B cell (primary cell): ENCODE measurements around the gene SUB1. TPM values are rescaled to one million over a fixed set of nuclear protein-coding genes. Genes with fewer than 3 reads are reported as not detected.

ENCODE experiments used
- ATAC-seq: fragments of 200-7000 bp; cut with Tn5 transposase; one replicate; pipeline ENCODE4 v1.10.0; 2021; ENCODE audit warnings: low read depth, mild to moderate bottlenecking, moderate number of reproducible peaks, moderate library complexity
- CTCF ChIA-PET: fragments of 350-600 bp; sonication (Branson Sonifier 250); formaldehyde crosslinking; loops from one replicate; lab custom pipeline; 2021; ENCODE audit warnings: antibody characterized with exemption, inconsistent platforms; lab: Charles Lee
- POLR2A ChIA-PET: fragments of 350-600 bp; sonication (Branson Sonifier 250); formaldehyde crosslinking; loops from one replicate; lab custom pipeline; 2021; ENCODE audit warnings: antibody characterized with exemption; lab: Charles Lee
- DNase-seq: peaks from one replicate; pipeline ENCODE4 v3.0.0; 2013
- H2AFZ ChIP-seq: 2 replicates; pipeline ENCODE4 v1.6.1; 2012; ENCODE audit warnings: mild to moderate bottlenecking, low read depth, low read length; ENCODE audit not compliant: insufficient read depth, poor library complexity, severe bottlenecking
- H3K27ac ChIP-seq, 2 donors: 1 replicate in 1 of 2; 2 replicates in 1 of 2; pipeline ENCODE4 v1.5.1; 2012 to 2013; ENCODE audit warnings: low read length in 2 of 2, mild to moderate bottlenecking in 2 of 2, moderate library complexity in 1 of 2
- H3K27me3 ChIP-seq, 4 experiments: fragments of 200-600 bp in 1 of 4; sonication (generic) in 1 of 4; replicated peaks in 1 of 4; 1 replicate in 2 of 4; 2 replicates in 2 of 4; pipeline versions ENCODE4 v1.6.1 to v1.7.0; 2013 to 2016; ENCODE audit warnings: low read length in 3 of 4, mild to moderate bottlenecking in 2 of 4, mixed read lengths in 1 of 4, moderate library complexity in 1 of 4; ENCODE audit not compliant: insufficient read depth in 4 of 4, control insufficient read depth in 3 of 4; ENCODE audit errors: control extremely low read depth in 1 of 4
- H3K36me3 ChIP-seq, 2 experiments: replicated peaks in 1 of 2; 1 replicate in 1 of 2; 2 replicates in 1 of 2; pipeline versions ENCODE4 v1.6.1 to v1.7.1; 2013; ENCODE audit warnings: low read length in 1 of 2; ENCODE audit not compliant: insufficient read depth in 2 of 2, control insufficient read depth in 1 of 2; ENCODE audit errors: control extremely low read depth in 1 of 2, extremely low read depth in 1 of 2
- H3K4me1 ChIP-seq, 2 donors: fragments of 200-600 bp in 1 of 2; sonication (generic) in 1 of 2; 1 replicate in 1 of 2; 2 replicates in 1 of 2; pipeline versions ENCODE4 v1.5.1 to v1.6.1; 2013 to 2017; ENCODE audit warnings: low read length in 2 of 2; ENCODE audit not compliant: control insufficient read depth in 2 of 2, insufficient read depth in 2 of 2
- H3K4me2 ChIP-seq: replicated peaks from 2 replicates; pipeline ENCODE3; 2012; ENCODE audit warnings: mild to moderate bottlenecking, low read depth, low read length; ENCODE audit not compliant: poor library complexity, severe bottlenecking
- H3K4me3 ChIP-seq, 5 experiments: fragments of 200-600 bp in 1 of 5; sonication (generic) in 1 of 5; 1 replicate in 3 of 5; 2 replicates in 2 of 5; pipeline versions ENCODE4 v1.5.1 to v1.7.0; 2011 to 2016; ENCODE audit warnings: low read length in 4 of 5, mild to moderate bottlenecking in 4 of 5, low read depth in 2 of 5, control low read depth in 1 of 5, moderate library complexity in 1 of 5; ENCODE audit not compliant: insufficient read depth in 1 of 5; ENCODE audit errors: control extremely low read depth in 1 of 5, extremely low read depth in 1 of 5
- H3K79me2 ChIP-seq: fragments of 200-600 bp; sonication (generic); one replicate; pipeline ENCODE4 v1.6.0; 2016; ENCODE audit warnings: low read length; ENCODE audit not compliant: control insufficient read depth, insufficient read depth
- H3K9ac ChIP-seq: fragments of 200-600 bp; sonication (generic); 2 replicates; pipeline ENCODE4 v1.6.1; 2017; ENCODE audit warnings: mild to moderate bottlenecking, low read length, moderate library complexity
- H3K9me3 ChIP-seq, 3 donors: one replicate each; pipeline versions ENCODE4 v1.6.1 to v1.7.1; 2013; ENCODE audit warnings: low read length in 2 of 3; ENCODE audit not compliant: control insufficient read depth in 2 of 3, insufficient read depth in 1 of 3; ENCODE audit errors: control extremely low read depth in 1 of 3
- H4K20me1 ChIP-seq: 2 replicates; pipeline ENCODE4 v1.6.0; 2012; ENCODE audit warnings: mild to moderate bottlenecking, low read length; ENCODE audit not compliant: insufficient read depth, control insufficient read depth, poor library complexity, severe bottlenecking
- H3K27ac Mint-ChIP-seq: one replicate; pipeline ENCODE4 v1.8.0; 2021; ENCODE audit warnings: mixed read lengths
- H3K27me3 Mint-ChIP-seq: one replicate; pipeline ENCODE4 v1.8.0; 2021; ENCODE audit warnings: mixed read lengths
- H3K4me1 Mint-ChIP-seq: one replicate; pipeline ENCODE4 v1.8.0; 2021; ENCODE audit warnings: mixed read lengths
- H3K4me3 Mint-ChIP-seq: one replicate; pipeline ENCODE4 v1.8.0; 2021; ENCODE audit warnings: mixed read lengths
- H3K9me3 Mint-ChIP-seq: one replicate; pipeline ENCODE4 v1.8.0; 2022; ENCODE audit warnings: mixed read lengths; ENCODE audit not compliant: insufficient read depth
- EZH2 ChIP-seq: IDR thresholded peaks from 2 replicates; pipeline ENCODE4 v1.6.1; 2012; ENCODE audit warnings: borderline replicate concordance, low read depth, mild to moderate bottlenecking, moderate library complexity, low read length; ENCODE audit not compliant: insufficient read depth, poor library complexity, severe bottlenecking
- WGBS: methylation state at CpG from one replicate; pipeline ENCODE4 v1.1.5; 2013; ENCODE audit warnings: missing lambda C conversion rate; ENCODE audit not compliant: insufficient coverage; 5-methylcytosine and 5-hydroxymethylcytosine counted together
- intact Hi-C: fragments of 100-400 bp; cut with micrococcal nuclease; formaldehyde crosslinking; loops from one replicate; pipeline ENCODE4 v1.10.0; 2022
- polyA plus RNA-seq: library from polyadenylated mRNA; depleted of rRNA; stranded (reverse); fragments of >200 nt; gene quantifications from 2 replicates; pipeline ENCODE4 v1.2.3, GENCODE V29; 2012
- total RNA-seq, 2 donors: library from RNA; stranded (reverse); fragments of 120-200 nt in 1 of 2; gene quantifications; 1 replicate in 1 of 2; 2 replicates in 1 of 2; pipeline versions ENCODE4 v1.2.3 to v1.2.4, GENCODE V29; 2013 to 2022
- TF ChIP-seq, protein P1 (sequence below): fragments of 200-600 bp; IDR thresholded peaks from one replicate; pipeline ENCODE4 v1.8.0; 2022; ENCODE audit warnings: antibody characterized with exemption, mild to moderate bottlenecking

The SUB1 gene
- total and polyA plus RNA-seq, 2 donors (not counting 1 experiment from before 2014, with no cell fraction given), result 55.4 to 117 TPM

DNA sequence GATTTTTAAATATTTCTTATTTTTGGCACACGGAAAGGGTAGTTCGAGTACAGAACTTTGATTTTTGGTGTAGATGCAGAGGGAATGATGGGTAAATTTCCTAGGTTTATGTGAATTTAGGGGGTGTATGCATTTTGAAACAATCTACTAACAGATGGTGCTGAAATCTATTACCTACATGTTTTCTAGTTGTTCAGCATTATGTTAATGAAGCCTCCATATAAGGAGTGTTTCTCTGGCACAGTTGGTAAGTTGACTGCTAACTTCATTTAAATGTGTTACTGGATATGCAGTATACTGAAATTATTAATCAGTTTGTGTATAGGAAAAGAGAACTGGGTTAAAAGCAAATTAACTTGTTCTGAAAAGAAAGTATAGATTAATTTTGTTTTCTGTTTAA, 17.5 kb downstream of the SUB1 start:
- Mint-ChIP-seq H3K9me3 (no peaks in the 10 kb centered on the region), H3K4me3 (no peak overlapping the region), H3K27me3 (no peaks in the 10 kb centered on the region), H3K27ac (no peak overlapping the region), H3K4me1 (peaks cover 4% of the 10 kb centered on the region)
- Histone ChIP-seq H3K9me3 (no peaks in the 10 kb centered on the region), H3K27ac (no peak overlapping the region), H3K4me2 (no peak overlapping the region), H3K36me3 (peaks cover 14 to 61% of the 10 kb centered on the region in 2 experiments), H3K4me1 (no peaks in the 10 kb centered on the region), H3K79me2 (peaks cover 14% of the 10 kb centered on the region), H2AFZ (no peak overlapping the region), H4K20me1 (peaks cover 61% of the 10 kb centered on the region), H3K9ac (no peak overlapping the region), H3K4me3 (no peak overlapping the region), H3K27me3 (no peaks in the 10 kb centered on the region)
- POLR2A ChIA-PET, result no interaction called here
- no peak for DNase-seq
- ATAC-seq, result no peak
- no peak for TF ChIP-seq EZH2
- TF ChIP-seq, protein P1, sequence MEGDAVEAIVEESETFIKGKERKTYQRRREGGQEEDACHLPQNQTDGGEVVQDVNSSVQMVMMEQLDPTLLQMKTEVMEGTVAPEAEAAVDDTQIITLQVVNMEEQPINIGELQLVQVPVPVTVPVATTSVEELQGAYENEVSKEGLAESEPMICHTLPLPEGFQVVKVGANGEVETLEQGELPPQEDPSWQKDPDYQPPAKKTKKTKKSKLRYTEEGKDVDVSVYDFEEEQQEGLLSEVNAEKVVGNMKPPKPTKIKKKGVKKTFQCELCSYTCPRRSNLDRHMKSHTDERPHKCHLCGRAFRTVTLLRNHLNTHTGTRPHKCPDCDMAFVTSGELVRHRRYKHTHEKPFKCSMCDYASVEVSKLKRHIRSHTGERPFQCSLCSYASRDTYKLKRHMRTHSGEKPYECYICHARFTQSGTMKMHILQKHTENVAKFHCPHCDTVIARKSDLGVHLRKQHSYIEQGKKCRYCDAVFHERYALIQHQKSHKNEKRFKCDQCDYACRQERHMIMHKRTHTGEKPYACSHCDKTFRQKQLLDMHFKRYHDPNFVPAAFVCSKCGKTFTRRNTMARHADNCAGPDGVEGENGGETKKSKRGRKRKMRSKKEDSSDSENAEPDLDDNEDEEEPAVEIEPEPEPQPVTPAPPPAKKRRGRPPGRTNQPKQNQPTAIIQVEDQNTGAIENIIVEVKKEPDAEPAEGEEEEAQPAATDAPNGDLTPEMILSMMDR, result no peak
- intact Hi-C loops, result no loop called here
- CTCF ChIA-PET, result interaction anchor here (1.0 kb wide), 3 partner anchors 9 to 112 kb away, joined by 3 to 5 read pairs (median 4); no protein-coding TSS in a partner anchor
- 100% methylated on average over 2 of the region's 2 CpGs for WGBS

DNA sequence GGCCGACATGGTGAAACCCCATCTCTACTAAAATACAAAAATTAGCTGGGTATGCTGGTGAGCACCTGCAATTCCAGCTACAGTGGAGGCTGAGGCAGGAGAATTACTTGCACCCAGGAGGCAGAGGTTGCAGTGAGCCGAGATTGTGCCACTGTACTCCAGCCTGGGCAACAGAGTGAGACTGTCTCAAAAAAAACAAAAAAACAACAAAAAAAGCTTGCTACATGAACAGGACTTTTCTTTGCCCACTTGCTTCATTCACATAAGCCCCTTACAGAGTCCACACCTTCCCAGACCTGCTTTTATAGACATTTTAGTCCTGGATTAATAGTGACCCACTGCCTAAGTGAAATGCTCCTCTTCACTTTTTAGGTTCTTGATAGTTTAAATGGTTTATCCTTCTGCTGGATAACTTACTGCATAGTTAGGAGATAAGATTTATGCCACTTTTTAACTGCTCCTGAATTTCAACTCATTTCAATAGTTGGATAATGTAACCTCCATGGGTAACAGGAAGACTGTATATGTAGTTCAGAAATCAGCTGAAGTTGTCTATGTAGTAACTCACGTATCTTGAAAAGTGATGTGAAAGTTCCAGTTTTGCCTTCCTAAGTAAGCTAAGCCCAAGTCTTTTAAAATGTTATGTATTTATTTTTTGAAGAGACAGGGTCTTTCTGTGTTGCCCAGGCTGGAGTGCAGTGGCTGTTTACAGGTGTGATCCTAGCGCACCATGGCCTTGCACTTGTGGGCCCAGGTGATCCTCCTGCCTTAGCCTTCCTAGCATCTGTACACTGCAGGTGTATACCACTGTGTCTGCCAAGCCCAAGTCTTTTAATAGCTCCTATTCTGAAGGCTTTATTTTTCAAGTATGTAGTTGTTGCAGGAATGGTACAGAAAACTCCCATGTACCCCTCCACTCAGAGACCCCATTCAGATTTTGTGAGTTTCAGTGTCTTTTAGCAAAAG, 19.7 kb downstream of the SUB1 start:
- Mint-ChIP-seq H3K4me1 (no peaks in the 10 kb centered on the region), H3K27ac (no peak overlapping the region), H3K4me3 (no peak overlapping the region), H3K27me3 (no peaks in the 10 kb centered on the region), H3K9me3 (no peaks in the 10 kb centered on the region)
- Histone ChIP-seq H3K36me3 (peaks cover 5 to 45% of the 10 kb centered on the region in 2 experiments), H3K4me2 (no peak overlapping the region), H3K27me3 (no peaks in the 10 kb centered on the region), H3K27ac (no peak overlapping the region), H3K4me1 (no peaks in the 10 kb centered on the region), H3K9ac (no peak overlapping the region), H3K4me3 (no peak overlapping the region), H3K79me2 (no peaks in the 10 kb centered on the region), H2AFZ (no peak overlapping the region), H3K9me3 (no peaks in the 10 kb centered on the region), H4K20me1 (peaks cover 41% of the 10 kb centered on the region)
- DNase-seq (no peak), ATAC-seq (no peak)
- TF ChIP-seq, protein P1, result no peak
- TF ChIP-seq EZH2, result no peak
- CTCF ChIA-PET, result interaction anchor here (0.7 to 1.5 kb wide), 2 partner anchors 15 to 41 kb away, joined by 5 to 6 read pairs; no protein-coding TSS in a partner anchor
- POLR2A ChIA-PET, result no interaction called here
- intact Hi-C loops, result no loop called here
- 95% methylated on average over 2 of the region's 4 CpGs for whole genome bisulfite sequencing
